Measurements from ENCODE around the gene HRH3.

Gene HRH3

GRCh38 chr20:62202676-62203377, 17.3 kb downstream of the HRH3 start:
- TF ChIP-seq ZNF169 (tag by site-specific recombination; IDR thresholded peaks at IDR 0.05) (no peak), ZSCAN23 (tag by site-specific recombination; IDR thresholded peaks at IDR 0.05) (no peak), ZNF404 (tag by site-specific recombination; IDR thresholded peaks at IDR 0.05) (no peak), REPIN1 (tag by site-specific recombination; IDR thresholded peaks at IDR 0.05; ENCODE audit: low read depth) (no peak), ZNF18 (tag by site-specific recombination; IDR thresholded peaks at IDR 0.05) (0 out of 2 replicates have a peak, but pooled peaks have one; percentile 31)
- no peaks in the 10 kb centered on the region for H3K9me3 ChIP-seq (ENCODE audit: control insufficient read depth, insufficient read depth, low read depth, low read length)
- H3K27ac ChIP-seq (ENCODE audit: extremely low read depth, low read depth, low read length) = no peak overlapping the region

DNA sequence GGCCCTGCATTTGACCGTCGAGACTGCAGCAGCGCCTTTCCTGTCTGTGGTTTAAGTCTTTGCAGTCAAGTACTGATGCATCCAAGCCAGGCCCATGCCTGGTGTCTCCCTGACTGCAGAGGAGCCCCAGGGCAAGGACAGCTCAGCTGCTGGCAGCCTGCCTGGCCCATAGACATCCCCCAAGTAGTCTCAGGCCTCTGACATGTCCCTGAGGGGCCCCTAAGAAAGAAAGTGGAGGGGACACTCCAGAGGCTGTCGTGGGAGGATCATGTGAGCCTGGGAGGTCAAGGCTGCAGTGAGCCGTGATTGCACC, 18.0 kb downstream of the HRH3 start:
- POLR2A ChIA-PET = no interaction called here

More at GRCh38 chr20:62202676-62203377, 17.3 kb downstream of the HRH3 start:
- POLR2A ChIA-PET = no interaction called here
- H3K36me3 ChIP-seq (ENCODE audit: control insufficient read depth in 2 of 2, insufficient read depth in 1 of 2, low read length in 2 of 2) = peaks cover 3 to 46% of the 10 kb centered on the region in 2 experiments
- no peaks in the 10 kb centered on the region for H3K4me1 ChIP-seq (ENCODE audit: control insufficient read depth, insufficient read depth, low read length)
- CTCF ChIA-PET = no interaction called here
- H3K4me3 ChIP-seq (ENCODE audit: low read depth, low read length) = no peak overlapping the region

GRCh38 chr20:62201173-62202082, 18.6 kb downstream of the HRH3 start:
- ChIA-PET POLR2A (no interaction called here), CTCF (interaction anchor here (0.6 kb wide), 1 partner anchor 88 kb away, joined by 3 read pairs; no protein-coding TSS in a partner anchor)
- Histone ChIP-seq H3K27ac (ENCODE audit: extremely low read depth, low read depth, low read length) (no peak overlapping the region), H3K4me3 (ENCODE audit: low read depth, low read length) (no peak overlapping the region), H3K4me1 (ENCODE audit: control insufficient read depth, insufficient read depth, low read length) (no peaks in the 10 kb centered on the region), H3K36me3 (ENCODE audit: control insufficient read depth in 2 of 2, insufficient read depth in 1 of 2, low read length in 2 of 2) (peaks cover 4 to 55% of the 10 kb centered on the region in 2 experiments), H3K9me3 (ENCODE audit: control insufficient read depth, insufficient read depth, low read depth, low read length) (no peaks in the 10 kb centered on the region)
- no peak for TF ChIP-seq ZNF114 (tag by site-specific recombination; IDR thresholded peaks at IDR 0.05)
- TF ChIP-seq, protein P1, sequence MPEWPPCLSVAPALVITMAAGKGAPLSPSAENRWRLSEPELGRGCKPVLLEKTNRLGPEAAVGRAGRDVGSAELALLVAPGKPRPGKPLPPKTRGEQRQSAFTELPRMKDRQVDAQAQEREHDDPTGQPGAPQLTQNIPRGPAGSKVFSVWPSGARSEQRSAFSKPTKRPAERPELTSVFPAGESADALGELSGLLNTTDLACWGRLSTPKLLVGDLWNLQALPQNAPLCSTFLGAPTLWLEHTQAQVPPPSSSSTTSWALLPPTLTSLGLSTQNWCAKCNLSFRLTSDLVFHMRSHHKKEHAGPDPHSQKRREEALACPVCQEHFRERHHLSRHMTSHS (tag by site-specific recombination; IDR thresholded peaks at IDR 0.05) = no peak
- TF ChIP-seq RBAK (tag by site-specific recombination; IDR thresholded peaks at IDR 0.05) = no peak
- no peak for TF ChIP-seq ZNF354C (tag by site-specific recombination; IDR thresholded peaks at IDR 0.05; ENCODE audit: borderline replicate concordance, low read depth)
- TF ChIP-seq ZNF530 (tag by site-specific recombination; IDR thresholded peaks at IDR 0.05; ENCODE audit: low read depth) = no peak
- TF ChIP-seq ZNF707 (tag by site-specific recombination; IDR thresholded peaks at IDR 0.05) = no peak
- TF ChIP-seq ZNF48 (tag by site-specific recombination; IDR thresholded peaks at IDR 0.05) = no peak
- no peak for TF ChIP-seq ZBTB1 (tag by site-specific recombination; IDR thresholded peaks at IDR 0.05)
- TF ChIP-seq ZNF416 (tag by site-specific recombination; IDR thresholded peaks at IDR 0.05) = no peak
- no peak for TF ChIP-seq ZIC2 (tag by site-specific recombination; IDR thresholded peaks at IDR 0.05)
- TF ChIP-seq ZBTB6 (tag by site-specific recombination; IDR thresholded peaks at IDR 0.05) = no peak
- TF ChIP-seq ZNF701 (tag by site-specific recombination; IDR thresholded peaks at IDR 0.05) = no peak
- TF ChIP-seq GLIS1 (tag by site-specific recombination; IDR thresholded peaks at IDR 0.05) = no peak
- TF ChIP-seq, protein P2, sequence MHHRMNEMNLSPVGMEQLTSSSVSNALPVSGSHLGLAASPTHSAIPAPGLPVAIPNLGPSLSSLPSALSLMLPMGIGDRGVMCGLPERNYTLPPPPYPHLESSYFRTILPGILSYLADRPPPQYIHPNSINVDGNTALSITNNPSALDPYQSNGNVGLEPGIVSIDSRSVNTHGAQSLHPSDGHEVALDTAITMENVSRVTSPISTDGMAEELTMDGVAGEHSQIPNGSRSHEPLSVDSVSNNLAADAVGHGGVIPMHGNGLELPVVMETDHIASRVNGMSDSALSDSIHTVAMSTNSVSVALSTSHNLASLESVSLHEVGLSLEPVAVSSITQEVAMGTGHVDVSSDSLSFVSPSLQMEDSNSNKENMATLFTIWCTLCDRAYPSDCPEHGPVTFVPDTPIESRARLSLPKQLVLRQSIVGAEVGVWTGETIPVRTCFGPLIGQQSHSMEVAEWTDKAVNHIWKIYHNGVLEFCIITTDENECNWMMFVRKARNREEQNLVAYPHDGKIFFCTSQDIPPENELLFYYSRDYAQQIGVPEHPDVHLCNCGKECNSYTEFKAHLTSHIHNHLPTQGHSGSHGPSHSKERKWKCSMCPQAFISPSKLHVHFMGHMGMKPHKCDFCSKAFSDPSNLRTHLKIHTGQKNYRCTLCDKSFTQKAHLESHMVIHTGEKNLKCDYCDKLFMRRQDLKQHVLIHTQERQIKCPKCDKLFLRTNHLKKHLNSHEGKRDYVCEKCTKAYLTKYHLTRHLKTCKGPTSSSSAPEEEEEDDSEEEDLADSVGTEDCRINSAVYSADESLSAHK (tag by site-specific recombination; IDR thresholded peaks at IDR 0.05) = no peak
- TF ChIP-seq ZNF211 (tag by site-specific recombination; IDR thresholded peaks at IDR 0.05; ENCODE audit: low read depth) = no peak

More for the DNA sequence above, 18.0 kb downstream of the HRH3 start:
- Histone ChIP-seq H3K27ac (ENCODE audit: extremely low read depth, low read depth, low read length) (no peak overlapping the region), H3K9me3 (ENCODE audit: control insufficient read depth, insufficient read depth, low read depth, low read length) (no peaks in the 10 kb centered on the region), H3K4me1 (ENCODE audit: control insufficient read depth, insufficient read depth, low read length) (no peaks in the 10 kb centered on the region), H3K4me3 (ENCODE audit: low read depth, low read length) (no peak overlapping the region), H3K36me3 (ENCODE audit: control insufficient read depth in 2 of 2, insufficient read depth in 1 of 2, low read length in 2 of 2) (peaks cover 3 to 53% of the 10 kb centered on the region in 2 experiments)
- CTCF ChIA-PET = interaction anchor here (0.6 kb wide), 1 partner anchor 87 kb away, joined by 3 read pairs; no protein-coding TSS in a partner anchor
- TF ChIP-seq HOXA7 (CRISPR knock-in tag; IDR thresholded peaks at IDR 0.05; ENCODE audit: borderline replicate concordance) (no peak), ZNF626 (tag by site-specific recombination; IDR thresholded peaks at IDR 0.05) (no peak), GLIS1 (tag by site-specific recombination; IDR thresholded peaks at IDR 0.05) (peak; percentile 29; the same call in 1 of the 2 replicates), ZNF830 (tag by site-specific recombination; IDR thresholded peaks at IDR 0.05; ENCODE audit: low read depth) (no peak), ZNF341 (tag by site-specific recombination; IDR thresholded peaks at IDR 0.05; ENCODE audit: low read depth) (no peak), ZNF610 (tag by site-specific recombination; IDR thresholded peaks at IDR 0.05; ENCODE audit: borderline replicate concordance) (no peak), ZNF48 (tag by site-specific recombination; IDR thresholded peaks at IDR 0.05) (no peak)

Measured in HEK293 (cell line).